ENCODE data around the gene YARS1. TPM values are rescaled to one million over a fixed set of nuclear protein-coding genes. Genes with fewer than 3 reads are reported as not detected.

Gene YARS1
- 144 and 160 TPM in 2 replicates for total RNA-seq

GRCh38 chr1:32817159-32817814, at the start of gene YARS1, which contains the start of gene S100PBP:
YARS1 (minus strand) TSS chr1:32817358; CDS start chr1:32817244, 114 bp downstream.
S100PBP (plus strand) TSS chr1:32817653; CDS start chr1:32826100, 8,447 bp downstream.

Other genes with a start within 250 kb of the YARS1 start
- 42.6 and 46.5 TPM in 2 replicates for gene ZBTB8OS, start 166.8 kb downstream of the YARS1 start, total RNA-seq
- gene RBBP4, start 166.2 kb downstream of the YARS1 start, total RNA-seq, result 67.0 and 74.5 TPM in 2 replicates
- gene SYNC, start 114.6 kb downstream of the YARS1 start, total RNA-seq, result 50.1 and 70.8 TPM in 2 replicates
- 26.6 and 36.5 TPM in 2 replicates for gene S100PBP, start 295 bp upstream of the YARS1 start, total RNA-seq
- gene FNDC5, start 53.6 kb upstream of the YARS1 start, total RNA-seq, result 1.8 and 4.0 TPM in 2 replicates
- gene HPCA, start 69.1 kb upstream of the YARS1 start, total RNA-seq, result under 0.01 and 0.18 TPM in 2 replicates
- 29.4 and 42.3 TPM in 2 replicates for gene TMEM54, start 84.0 kb upstream of the YARS1 start, total RNA-seq
- gene RNF19B, start 147.5 kb upstream of the YARS1 start, total RNA-seq, result 8.7 and 8.8 TPM in 2 replicates
- gene AK2, start 219.5 kb upstream of the YARS1 start, total RNA-seq, result 71.7 and 93.1 TPM in 2 replicates